Natural killer cell (primary cell): Measurements from ENCODE around the gene KIAA2012. TPM values are rescaled to one million over a fixed set of nuclear protein-coding genes. Genes with fewer than 3 reads are reported as not detected.

Source experiments
- ATAC-seq, 3 donors: fragments of 150-1000 bp in 2 of 3; fragments of 200-7000 bp in 1 of 3; cut with Tn5 transposase; 1 replicate in 1 of 3; 2 replicates in 2 of 3; pipeline ENCODE4 v1.10.0; 2021; ENCODE audit warnings: mild to moderate bottlenecking in 2 of 3, moderate library complexity in 2 of 3
- DNase-seq, 2 donors: peaks; one replicate each; pipeline versions ENCODE4 v3.0.0 to v3.0.0-alpha.2; 2013 to 2021; ENCODE audit warnings: mixed read lengths in 1 of 2
- H3K27ac ChIP-seq: one replicate; pipeline ENCODE4 v1.5.1; 2013; ENCODE audit warnings: mild to moderate bottlenecking, low read length
- H3K27me3 ChIP-seq: one replicate; pipeline ENCODE4 v1.6.1; 2013; ENCODE audit warnings: low read length; ENCODE audit not compliant: control insufficient read depth, insufficient read depth
- H3K36me3 ChIP-seq: one replicate; pipeline ENCODE4 v1.6.1; 2013; ENCODE audit warnings: low read length; ENCODE audit not compliant: control insufficient read depth, insufficient read depth
- H3K4me1 ChIP-seq: one replicate; pipeline ENCODE4 v1.6.1; 2013; ENCODE audit warnings: low read length; ENCODE audit not compliant: control insufficient read depth, insufficient read depth
- H3K4me3 ChIP-seq: one replicate; pipeline ENCODE4 v1.5.1; 2013; ENCODE audit warnings: low read length
- H3K9me3 ChIP-seq: one replicate; pipeline ENCODE4 v1.6.1; 2013; ENCODE audit warnings: low read length; ENCODE audit not compliant: control insufficient read depth, insufficient read depth
- H3K27ac Mint-ChIP-seq, 2 donors: one replicate each; pipeline ENCODE4 v1.8.0; 2022; ENCODE audit warnings: mild to moderate bottlenecking in 2 of 2, mixed read lengths in 2 of 2, moderate library complexity in 1 of 2
- H3K27me3 Mint-ChIP-seq, 2 donors: one replicate each; pipeline ENCODE4 v1.8.0; 2022; ENCODE audit warnings: low read depth in 2 of 2, mixed read lengths in 2 of 2
- H3K36me3 Mint-ChIP-seq: one replicate; pipeline ENCODE4 v1.8.0; 2022; ENCODE audit warnings: mixed read lengths
- H3K4me1 Mint-ChIP-seq, 2 donors: one replicate each; pipeline ENCODE4 v1.8.0; 2022; ENCODE audit warnings: mixed read lengths in 2 of 2
- H3K4me3 Mint-ChIP-seq: one replicate; pipeline ENCODE4 v1.8.0; 2022; ENCODE audit warnings: mild to moderate bottlenecking, moderate library complexity, mixed read lengths
- H3K9me3 Mint-ChIP-seq, 2 donors: one replicate each; pipeline ENCODE4 v1.8.0; 2022; ENCODE audit warnings: mixed read lengths in 2 of 2
- WGBS: methylation state at CpG from one replicate; pipeline ENCODE4 v1.1.7; 2013; ENCODE audit warnings: missing lambda C conversion rate; ENCODE audit not compliant: insufficient coverage; 5-methylcytosine and 5-hydroxymethylcytosine counted together
- intact Hi-C: fragments of 100-400 bp; cut with micrococcal nuclease; formaldehyde crosslinking; loops from one replicate; pipeline ENCODE4 v1.14.2; 2022
- total RNA-seq, 4 donors: library from RNA; stranded (reverse); fragments of 120-200 nt in 1 of 4; gene quantifications; one replicate each; pipeline versions ENCODE4 v1.2.3 to v1.2.4, GENCODE V29; 2013 to 2022
- TF ChIP-seq, protein P1 (sequence below): fragments of 200-600 bp; IDR thresholded peaks from one replicate; pipeline ENCODE4 v1.8.0; 2022; ENCODE audit warnings: antibody characterized with exemption

Gene KIAA2012
- total RNA-seq, 3 donors from 2014 or later (not counting 1 experiment from before 2014, with no cell fraction given) = not detected

DNA sequence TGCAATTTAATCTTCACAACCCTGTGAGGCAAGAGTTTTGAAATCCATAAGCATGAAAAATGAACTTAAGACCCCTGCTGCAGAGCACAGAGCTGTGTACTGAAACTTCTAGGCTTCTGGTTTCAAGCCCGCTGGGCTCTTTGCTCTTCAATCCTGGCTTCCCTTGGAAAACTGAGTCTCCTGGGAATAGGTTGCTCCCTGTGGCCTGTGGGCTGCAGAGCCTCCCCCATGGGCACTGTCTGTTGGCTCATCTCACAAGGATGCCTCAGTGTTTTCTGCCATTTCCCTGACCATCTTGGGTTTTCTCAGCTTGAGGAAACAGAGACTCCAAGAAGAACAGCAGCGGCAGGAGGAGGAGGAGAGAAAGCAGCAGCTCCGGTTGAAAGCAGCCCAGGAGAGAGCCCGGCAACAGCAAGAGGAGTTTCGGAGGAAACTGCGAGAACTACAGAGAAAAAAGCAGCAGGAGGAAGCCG lies 120.9 kb downstream of the KIAA2012 start:
- 94% methylated on average over 7 of the region's 7 CpGs for WGBS

DNA sequence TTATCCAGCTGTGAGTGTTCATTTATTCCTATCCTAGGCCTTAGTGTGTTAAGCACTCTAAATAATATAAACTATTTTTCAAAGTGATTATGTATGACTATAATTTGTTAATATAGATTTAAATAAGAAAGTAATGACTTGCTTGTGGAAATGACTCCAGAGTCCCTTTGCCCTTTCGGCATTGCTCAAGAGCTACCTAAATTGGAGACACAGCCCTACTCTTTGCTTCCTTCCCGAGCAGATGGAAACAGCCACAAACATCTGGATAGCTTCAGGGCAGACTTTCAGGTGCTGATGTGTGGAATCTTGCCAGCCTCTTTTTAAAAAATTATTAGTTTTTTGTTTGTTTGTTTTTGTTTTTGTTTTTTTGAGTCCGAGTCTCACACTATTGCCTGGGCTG lies 121.4 kb downstream of the KIAA2012 start:
- no peak overlapping the region for H3K4me3 ChIP-seq
- Mint-ChIP-seq H3K27me3 (peaks cover 4 to 15% of the 10 kb centered on the region in 2 donors), H3K4me1 (no peaks in the 10 kb centered on the region), H3K36me3 (no peaks in the 10 kb centered on the region), H3K4me3 (no peak overlapping the region), H3K27ac (no peak overlapping the region), H3K9me3 (no peaks in the 10 kb centered on the region)
- 97% methylated on average over 3 of the region's 3 CpGs for WGBS
- DNase-seq (no peak), ATAC-seq (no peak)
- H3K36me3 ChIP-seq = no peaks in the 10 kb centered on the region
- TF ChIP-seq, protein P1, sequence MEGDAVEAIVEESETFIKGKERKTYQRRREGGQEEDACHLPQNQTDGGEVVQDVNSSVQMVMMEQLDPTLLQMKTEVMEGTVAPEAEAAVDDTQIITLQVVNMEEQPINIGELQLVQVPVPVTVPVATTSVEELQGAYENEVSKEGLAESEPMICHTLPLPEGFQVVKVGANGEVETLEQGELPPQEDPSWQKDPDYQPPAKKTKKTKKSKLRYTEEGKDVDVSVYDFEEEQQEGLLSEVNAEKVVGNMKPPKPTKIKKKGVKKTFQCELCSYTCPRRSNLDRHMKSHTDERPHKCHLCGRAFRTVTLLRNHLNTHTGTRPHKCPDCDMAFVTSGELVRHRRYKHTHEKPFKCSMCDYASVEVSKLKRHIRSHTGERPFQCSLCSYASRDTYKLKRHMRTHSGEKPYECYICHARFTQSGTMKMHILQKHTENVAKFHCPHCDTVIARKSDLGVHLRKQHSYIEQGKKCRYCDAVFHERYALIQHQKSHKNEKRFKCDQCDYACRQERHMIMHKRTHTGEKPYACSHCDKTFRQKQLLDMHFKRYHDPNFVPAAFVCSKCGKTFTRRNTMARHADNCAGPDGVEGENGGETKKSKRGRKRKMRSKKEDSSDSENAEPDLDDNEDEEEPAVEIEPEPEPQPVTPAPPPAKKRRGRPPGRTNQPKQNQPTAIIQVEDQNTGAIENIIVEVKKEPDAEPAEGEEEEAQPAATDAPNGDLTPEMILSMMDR = no peak
- intact Hi-C loops = no loop called here
- no peak overlapping the region for H3K27ac ChIP-seq
- H3K4me1 ChIP-seq = no peaks in the 10 kb centered on the region
- H3K27me3 ChIP-seq = no peaks in the 10 kb centered on the region
- H3K9me3 ChIP-seq = no peaks in the 10 kb centered on the region

More for the DNA sequence above, 120.9 kb downstream of the KIAA2012 start:
- Histone ChIP-seq H3K36me3 (no peaks in the 10 kb centered on the region), H3K9me3 (no peaks in the 10 kb centered on the region), H3K27me3 (no peaks in the 10 kb centered on the region), H3K4me1 (no peaks in the 10 kb centered on the region), H3K4me3 (no peak overlapping the region), H3K27ac (no peak overlapping the region)
- no peaks in the 10 kb centered on the region for H3K4me1 Mint-ChIP-seq
- DNase-seq (no peak), ATAC-seq (no peak)
- intact Hi-C loops = no loop called here
- TF ChIP-seq, protein P1 = no peak
- H3K4me3 Mint-ChIP-seq = no peak overlapping the region
- H3K27me3 Mint-ChIP-seq = peaks cover 4 to 15% of the 10 kb centered on the region in 2 donors
- no peaks in the 10 kb centered on the region for H3K36me3 Mint-ChIP-seq
- no peak overlapping the region for H3K27ac Mint-ChIP-seq
- no peaks in the 10 kb centered on the region for H3K9me3 Mint-ChIP-seq

DNA sequence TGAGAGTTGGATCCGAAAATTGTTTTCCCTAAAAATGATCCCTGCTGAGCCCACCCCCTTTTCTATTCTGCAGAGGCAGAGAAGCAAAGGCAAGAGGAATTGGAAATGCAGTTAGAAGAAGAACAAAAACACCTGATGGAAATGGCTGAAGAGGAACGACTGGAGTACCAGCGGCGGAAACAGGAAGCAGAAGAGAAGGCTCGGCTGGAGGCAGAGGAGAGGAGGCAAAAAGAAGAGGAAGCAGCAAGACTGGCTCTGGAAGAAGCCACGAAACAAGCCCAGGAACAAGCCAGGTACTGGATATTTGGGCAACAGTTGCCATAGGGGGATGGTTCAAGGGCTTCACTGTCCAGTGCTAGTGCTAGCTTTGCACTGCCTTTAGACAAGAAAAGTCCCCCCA lies 123.7 kb downstream of the KIAA2012 start:
- peaks cover 4 to 8% of the 10 kb centered on the region in 2 donors for H3K27me3 Mint-ChIP-seq
- DNase-seq (no peak), ATAC-seq (no peak)
- H3K27ac Mint-ChIP-seq = no peak overlapping the region
- peaks cover 2% of the 10 kb centered on the region for H3K36me3 ChIP-seq
- no peaks in the 10 kb centered on the region for H3K27me3 ChIP-seq
- H3K4me3 Mint-ChIP-seq = no peak overlapping the region
- no peaks in the 10 kb centered on the region for H3K36me3 Mint-ChIP-seq
- no peaks in the 10 kb centered on the region for H3K4me1 ChIP-seq
- intact Hi-C loops = no loop called here
- H3K4me1 Mint-ChIP-seq = no peaks in the 10 kb centered on the region
- H3K27ac ChIP-seq = no peak overlapping the region
- TF ChIP-seq, protein P1 = no peak
- H3K9me3 ChIP-seq = no peaks in the 10 kb centered on the region
- WGBS = 30% methylated on average over 6 of the region's 6 CpGs
- no peaks in the 10 kb centered on the region for H3K9me3 Mint-ChIP-seq
- no peak overlapping the region for H3K4me3 ChIP-seq
